Pancreas (tissue), 10 donors: ENCODE measurements around the gene FEZ2. TPM values are rescaled to one million over a fixed set of nuclear protein-coding genes. Genes with fewer than 3 reads are reported as not detected.

ENCODE experiments used
- ATAC-seq, 4 donors: fragments of 200-7000 bp; cut with Tn5 transposase; one replicate each; pipeline versions ENCODE4 v1.8.0 to v1.9.1; 2020; ENCODE audit warnings: mild to moderate bottlenecking in 4 of 4, moderate library complexity in 4 of 4
- DNase-seq, 6 donors: peaks; one replicate each; pipeline ENCODE4 v3.0.0-alpha.2; 2020
- FAIRE-seq: peaks from 2 replicates; lab custom pipeline; 2012; peaks lifted over from hg19 to GRCh38; lab: Jason Lieb, UNC
- H3K27ac ChIP-seq, 4 donors: fragments of 200-600 bp; sonication (generic); 1 replicate in 3 of 4; 2 replicates in 1 of 4; pipeline versions ENCODE4 v1.5.0 to v1.8.0; 2020
- H3K27me3 ChIP-seq, 4 donors: fragments of 200-600 bp; one replicate each; pipeline ENCODE4 v1.8.0; 2021
- H3K36me3 ChIP-seq, 3 donors: fragments of 200-600 bp; sonication (generic) in 1 of 3; one replicate each; pipeline versions ENCODE4 v1.5.0 to v1.8.0; 2020 to 2021
- H3K4me1 ChIP-seq, 3 donors: fragments of 200-600 bp; one replicate each; pipeline ENCODE4 v1.8.0; 2021
- H3K4me3 ChIP-seq, 4 donors: fragments of 200-600 bp; sonication (generic) in 2 of 4; one replicate each; pipeline versions ENCODE4 v1.5.0 to v1.8.0; 2020 to 2021
- H3K9me3 ChIP-seq, 4 donors: fragments of 200-600 bp; one replicate each; pipeline ENCODE4 v1.8.0; 2021
- WGBS, 2 donors: extraction: QIAGEN DNeasy Blood & Tissue Kit; methylation state at CpG; one replicate each; pipeline ENCODE4 v1.1.7; 2013; 5-methylcytosine and 5-hydroxymethylcytosine counted together
- intact Hi-C, 3 donors: fragments of 100-400 bp; cut with DNase I; formaldehyde crosslinking; loops; one replicate each; pipeline versions ENCODE4 v1.11.1 to v1.14.2; 2022
- polyA plus RNA-seq, 2 donors: library from polyadenylated mRNA; stranded (reverse); fragments of 200-250 nt; gene quantifications; one replicate each; pipeline ENCODE4 v1.2.3, GENCODE V29; 2013
- total RNA-seq, 6 donors: library from RNA; stranded (reverse); fragmentation: NEBNext Ultra II Directional in 4 of 6; extraction: Animal tissue kit (Norgen Biotek cat#: 25700) in 4 of 6; gene quantifications; one replicate each; pipeline versions ENCODE4 v1.2.1 to v1.2.4, GENCODE V29; 2021 to 2023
- TF ChIP-seq, protein P1 (sequence below), 4 donors: fragments of 200-600 bp; sonication (generic) in 3 of 4; IDR thresholded peaks; one replicate each; pipeline versions ENCODE4 v1.5.0 to v1.8.0; 2021; ENCODE audit warnings: antibody characterized with exemption in 4 of 4
- donor health status: healthy with polysubstance abuse.
- donor health status: DM: no; HTN: no; CAD: no; lungs with moderate emphysema.
- donor health status: DM: no; HTN: no; CAD: no.
- donor health status: control.
- donor health status: control.
- donor health status: Bipolar disorder and iron deficiency.
- donor health status: DM: yes; HTN: yes; CAD: no.
- donor health status: DM: no; HTN: no; CAD: no.
- donor health status: DM: no; HTN: no; CAD: no.
- donor health status: DM: yes; HTN: yes; CAD: no.

The FEZ2 gene
- total and polyA plus RNA-seq, 8 donors = 7.0 to 18.2 (median 9.4) TPM

DNA sequence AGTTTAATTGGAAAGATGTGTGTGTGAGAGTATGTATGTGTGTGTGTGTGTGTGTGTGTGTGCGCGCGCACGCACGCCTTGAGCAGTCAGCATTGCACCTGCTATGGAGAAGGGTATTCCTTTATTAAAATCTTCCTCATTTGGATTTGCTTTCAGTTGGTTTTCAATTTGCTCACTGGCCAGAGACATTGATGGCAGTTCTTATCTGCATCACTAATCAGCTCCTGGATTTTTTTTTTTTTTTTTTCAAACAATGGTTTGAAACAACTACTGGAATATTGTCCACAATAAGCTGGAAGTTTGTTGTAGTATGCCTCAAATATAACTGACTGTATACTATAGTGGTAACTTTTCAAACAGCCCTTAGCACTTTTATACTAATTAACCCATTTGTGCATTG, 48.0 kb downstream of the FEZ2 start:
- Histone ChIP-seq H3K4me1 (no peaks in the 10 kb centered on the region), H3K27ac (no peak overlapping the region), H3K4me3 (no peak overlapping the region), H3K9me3 (no peaks in the 10 kb centered on the region), H3K36me3 (peaks cover 0 to 9% (median 0%) of the 10 kb centered on the region in 3 donors), H3K27me3 (no peaks in the 10 kb centered on the region)
- ATAC-seq = no peak
- intact Hi-C loops = no loop called here
- DNase-seq = no peak
- TF ChIP-seq, protein P1, sequence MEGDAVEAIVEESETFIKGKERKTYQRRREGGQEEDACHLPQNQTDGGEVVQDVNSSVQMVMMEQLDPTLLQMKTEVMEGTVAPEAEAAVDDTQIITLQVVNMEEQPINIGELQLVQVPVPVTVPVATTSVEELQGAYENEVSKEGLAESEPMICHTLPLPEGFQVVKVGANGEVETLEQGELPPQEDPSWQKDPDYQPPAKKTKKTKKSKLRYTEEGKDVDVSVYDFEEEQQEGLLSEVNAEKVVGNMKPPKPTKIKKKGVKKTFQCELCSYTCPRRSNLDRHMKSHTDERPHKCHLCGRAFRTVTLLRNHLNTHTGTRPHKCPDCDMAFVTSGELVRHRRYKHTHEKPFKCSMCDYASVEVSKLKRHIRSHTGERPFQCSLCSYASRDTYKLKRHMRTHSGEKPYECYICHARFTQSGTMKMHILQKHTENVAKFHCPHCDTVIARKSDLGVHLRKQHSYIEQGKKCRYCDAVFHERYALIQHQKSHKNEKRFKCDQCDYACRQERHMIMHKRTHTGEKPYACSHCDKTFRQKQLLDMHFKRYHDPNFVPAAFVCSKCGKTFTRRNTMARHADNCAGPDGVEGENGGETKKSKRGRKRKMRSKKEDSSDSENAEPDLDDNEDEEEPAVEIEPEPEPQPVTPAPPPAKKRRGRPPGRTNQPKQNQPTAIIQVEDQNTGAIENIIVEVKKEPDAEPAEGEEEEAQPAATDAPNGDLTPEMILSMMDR (IDR thresholded peaks at IDR 0.05) = no peak
- 97 to 99% methylated on average over 5 of the region's 5 CpGs for WGBS, 2 donors
- no peak for FAIRE-seq

DNA sequence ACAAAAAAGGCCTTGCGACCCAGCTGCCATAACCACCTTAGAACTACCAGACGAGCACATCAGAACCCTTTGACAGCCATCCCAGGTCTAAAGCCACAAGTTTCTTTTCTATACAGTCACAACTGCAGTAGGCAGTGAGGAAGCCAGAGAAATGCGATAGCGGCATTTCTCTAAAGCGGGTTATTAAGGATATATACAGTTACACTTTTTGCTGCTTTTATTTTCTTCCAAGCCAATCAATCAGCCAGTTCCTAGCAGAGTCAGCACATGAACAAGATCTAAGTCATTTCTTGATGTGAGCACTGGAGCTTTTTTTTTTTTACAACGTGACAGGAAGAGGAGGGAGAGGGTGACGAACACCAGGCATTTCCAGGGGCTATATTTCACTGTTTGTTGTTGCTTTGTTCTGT, 48.8 kb downstream of the FEZ2 start:
- Histone ChIP-seq H3K27ac (no peak overlapping the region), H3K27me3 (no peaks in the 10 kb centered on the region), H3K36me3 (peaks cover 0 to 9% (median 0%) of the 10 kb centered on the region in 3 donors), H3K9me3 (no peaks in the 10 kb centered on the region), H3K4me3 (no peak overlapping the region), H3K4me1 (no peaks in the 10 kb centered on the region)
- no peak for FAIRE-seq
- ATAC-seq = no peak
- no peak for DNase-seq
- WGBS, 2 donors = 84 to 86% methylated on average over 7 of the region's 7 CpGs
- intact Hi-C loops = no loop called here
- TF ChIP-seq, protein P1 (IDR thresholded peaks at IDR 0.05) = no peak

DNA sequence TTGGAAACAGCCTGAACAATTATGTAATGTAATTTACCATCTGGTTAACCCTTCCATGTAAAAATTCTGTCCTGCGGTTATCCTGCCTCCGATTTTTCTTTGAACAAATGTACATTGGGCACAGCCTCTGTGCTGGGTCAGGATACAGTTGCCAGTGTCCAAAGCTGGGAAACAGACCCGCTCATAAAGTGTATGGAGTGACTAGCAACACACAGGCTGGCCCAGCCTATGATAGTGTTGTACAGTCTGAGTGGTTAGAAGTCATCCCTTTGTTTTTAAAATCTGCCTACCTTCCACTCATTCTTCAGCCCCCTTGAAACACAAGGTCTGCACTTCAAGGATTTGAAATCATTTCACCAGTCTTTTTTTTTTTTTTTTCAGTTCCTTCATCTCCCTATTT, 50.1 kb downstream of the FEZ2 start:
- H3K4me1 ChIP-seq = no peaks in the 10 kb centered on the region
- TF ChIP-seq, protein P1 (IDR thresholded peaks at IDR 0.05) = no peak
- H3K27me3 ChIP-seq = no peaks in the 10 kb centered on the region
- peaks cover 0 to 9% (median 0%) of the 10 kb centered on the region in 3 donors for H3K36me3 ChIP-seq
- no peak for FAIRE-seq
- no peak for ATAC-seq
- intact Hi-C loops = no loop called here
- no peak for DNase-seq
- H3K9me3 ChIP-seq = no peaks in the 10 kb centered on the region
- 95 to 98% methylated on average over 3 of the region's 3 CpGs for WGBS, 2 donors
- H3K27ac ChIP-seq = no peak overlapping the region
- H3K4me3 ChIP-seq = no peak overlapping the region

DNA sequence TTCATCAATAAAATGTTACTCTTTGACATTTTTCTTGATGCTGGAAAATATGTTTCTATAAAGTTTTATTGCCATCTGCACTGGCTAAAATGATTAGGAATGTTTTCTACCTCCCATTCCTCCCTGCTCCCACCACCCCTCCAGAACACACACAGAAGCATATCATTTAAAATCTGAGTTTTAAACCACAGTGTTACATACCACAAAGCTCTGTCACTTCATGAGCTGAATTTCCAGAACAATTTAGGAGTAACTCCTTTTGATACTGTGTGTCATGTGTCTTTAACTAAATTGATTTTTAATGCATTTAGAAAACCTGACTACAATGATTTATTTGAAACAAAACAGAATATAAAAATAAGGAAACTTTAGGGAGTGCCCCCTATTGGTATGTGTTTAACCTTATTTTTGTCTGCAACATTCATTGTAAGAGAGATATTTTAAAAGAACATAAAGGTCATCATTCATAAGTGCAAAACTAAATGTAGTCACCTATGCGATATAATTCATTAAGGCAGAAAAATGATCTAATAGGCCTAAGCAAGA, 52.0 kb downstream of the FEZ2 start:
- H3K36me3 ChIP-seq = peaks cover 0 to 5% (median 0%) of the 10 kb centered on the region in 3 donors

More for the DNA sequence above, 52.0 kb downstream of the FEZ2 start:
- TF ChIP-seq, protein P1 (IDR thresholded peaks at IDR 0.05) = no peak
- H3K9me3 ChIP-seq = no peaks in the 10 kb centered on the region
- H3K4me3 ChIP-seq = no peak overlapping the region
- intact Hi-C loops = no loop called here
- H3K4me1 ChIP-seq = no peaks in the 10 kb centered on the region
- H3K27me3 ChIP-seq = no peaks in the 10 kb centered on the region
- no peak overlapping the region for H3K27ac ChIP-seq
- ATAC-seq = no peak
- WGBS, 2 donors = 0 to 48% methylated on average over 1 of the region's 1 CpG
- no peak for DNase-seq
- no peak for FAIRE-seq
